ENCODE results near the gene CYB5R2.

GRCh38 chr11:7668911-7669310 lies 4.4 kb downstream of the CYB5R2 start:
- TF ChIP-seq CTCF (conservative IDR thresholded peaks at IDR 0.05) (no peak), EZH2 (IDR thresholded peaks at IDR 0.05; ENCODE audit: low read depth) (no peak)

All from PC-9 (cell line).